ENCODE measurements around the gene RPL34. TPM values are rescaled to one million over a fixed set of nuclear protein-coding genes. Genes with fewer than 3 reads are reported as not detected.
"Not testable (repeated sequence)": the region's sequence is repeated elsewhere in the genome, so short reads cannot be mapped to it uniquely, and the experiment has no call there.

Gene RPL34
- total RNA-seq: 1,000 to 10,000 TPM; 1,983 to 2,004 TPM

DNA sequence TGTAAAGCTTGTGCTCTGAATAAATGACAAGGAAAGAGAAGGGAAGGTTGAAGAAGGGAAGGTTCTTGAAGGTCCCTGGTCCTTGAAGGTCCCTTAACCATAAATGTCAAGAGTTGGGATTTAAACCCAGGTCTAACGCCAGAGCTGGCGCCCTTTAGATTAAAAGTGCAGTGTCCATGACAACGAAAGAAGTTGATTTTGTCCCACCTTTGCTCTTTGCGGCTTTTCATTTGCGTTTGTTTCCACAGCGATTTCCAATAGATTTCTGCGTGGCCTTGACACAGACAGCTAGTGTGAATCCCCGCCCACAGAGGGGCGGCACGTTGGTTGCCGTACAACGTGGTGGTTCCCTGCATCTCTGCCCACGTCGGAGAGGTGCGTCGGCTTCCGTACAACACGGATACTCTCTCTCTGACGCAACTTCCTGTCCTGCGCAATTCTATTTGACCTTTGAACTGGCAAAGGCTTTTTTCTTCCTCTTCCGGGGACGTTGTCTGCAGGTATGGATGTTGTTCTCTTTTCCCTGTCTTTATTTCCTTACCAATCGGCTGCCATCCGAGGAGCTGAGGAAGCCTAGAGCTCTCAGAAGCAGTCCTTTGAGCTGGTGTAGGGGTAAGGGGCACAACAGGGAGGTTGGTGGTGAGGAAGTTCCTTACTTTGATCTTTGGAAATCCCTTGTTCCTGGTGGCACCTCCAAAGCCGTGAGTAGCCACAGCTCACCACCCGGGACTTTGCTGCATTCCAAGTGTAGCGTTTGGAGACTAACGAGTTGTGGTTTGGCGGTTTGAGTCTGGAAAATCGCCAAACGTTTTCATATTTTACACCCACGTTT lies at the start of gene RPL34:
TSS of gene RPL34 (plus strand) at position 476 of the 832 bp plus-strand sequence. CDS start 1,384 bp downstream, outside the sequence.
- peak; percentile 99 for DNase-seq
- Mint-ChIP-seq H3K27ac (peak within 1 kb of the TSS; percentile 95), H3K4me3 (peak within 1 kb of the TSS; percentile 93), H3K27me3 (ENCODE audit: low read depth) (no peaks in the 10 kb centered on the region), H3K9me3 (peaks cover 5% of the 10 kb centered on the region), H3K4me1 (ENCODE audit: low read depth) (peaks cover 45% of the 10 kb centered on the region), H3K36me3 (ENCODE audit: low read depth) (peaks cover 62% of the 10 kb centered on the region)
- CTCF ChIA-PET: interaction anchor here (0.5 to 2.2 kb wide), 2 partner anchors 36 to 601 kb away, joined by 3 to 10 read pairs; no protein-coding TSS in a partner anchor
- intact Hi-C loops (cut with micrococcal nuclease): loop anchor here (1.0 to 10.0 kb wide), 11 partner anchors 30 to 1574 kb away; partner anchors contain the start of genes CYP2U1, ELOVL6, GAR1 and HADH

DNA sequence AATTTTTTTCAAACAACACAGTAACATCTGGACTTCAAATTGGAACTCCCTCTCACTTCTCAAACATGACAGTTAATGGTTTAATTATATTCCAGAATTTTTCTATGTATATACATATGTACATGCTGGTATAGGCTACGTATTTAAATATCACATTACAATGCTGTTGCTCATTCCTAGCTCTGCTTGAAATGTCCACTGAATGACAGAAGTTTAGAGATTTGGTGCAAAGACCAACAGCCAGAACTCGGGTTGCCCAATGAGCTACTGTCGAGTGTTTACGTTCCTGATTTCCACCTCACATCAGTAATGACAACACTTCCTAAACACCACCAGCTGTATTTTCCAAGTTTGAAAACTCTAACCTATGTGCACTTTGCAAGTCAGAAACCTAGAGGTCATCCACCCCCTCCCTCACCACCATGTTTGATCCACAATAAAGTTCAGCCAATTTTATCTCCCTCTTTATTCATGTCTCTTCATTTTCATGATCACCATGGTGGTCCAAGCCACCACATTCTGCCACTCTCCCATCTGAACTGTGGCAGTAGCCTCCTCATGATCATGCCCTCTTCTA lies 49.3 kb upstream of the RPL34 start:
- H3K4me1 Mint-ChIP-seq (ENCODE audit: low read depth): peaks cover 24% of the 10 kb centered on the region
- H3K27me3 Mint-ChIP-seq (ENCODE audit: low read depth): no peaks in the 10 kb centered on the region
- intact Hi-C loops (cut with micrococcal nuclease): loop anchor here (5.0 kb wide), 3 partner anchors 89 to 659 kb away; no protein-coding TSS in a partner anchor

DNA sequence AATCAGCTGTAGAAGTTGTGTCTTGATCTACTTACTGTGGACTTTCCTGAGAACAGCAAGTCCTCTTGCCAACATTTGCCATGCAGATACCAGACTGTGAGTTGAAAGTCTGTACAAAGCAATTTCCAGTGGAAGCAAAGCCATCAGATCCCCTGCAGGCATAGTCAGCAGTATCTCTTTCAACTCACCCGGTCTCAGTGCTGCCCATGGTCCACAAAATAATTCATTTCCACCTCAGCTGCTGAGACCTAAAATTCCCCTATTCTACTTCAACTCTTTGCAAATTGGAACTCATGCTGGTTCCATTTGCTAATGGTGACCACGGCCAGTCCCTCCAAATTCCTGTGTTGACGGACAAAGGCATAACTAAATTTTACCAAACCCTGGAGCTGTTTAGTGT lies 46.0 kb upstream of the RPL34 start:
- no peak for DNase-seq
- no peaks in the 10 kb centered on the region for H3K9me3 Mint-ChIP-seq
- peaks cover 22% of the 10 kb centered on the region for H3K4me1 Mint-ChIP-seq (ENCODE audit: low read depth)
- CTCF ChIA-PET: interaction anchor here (0.6 to 6.0 kb wide), 7 partner anchors 9 to 555 kb away, joined by 3 to 90 read pairs (median 14); no protein-coding TSS in a partner anchor
- H3K36me3 Mint-ChIP-seq (ENCODE audit: low read depth): no peaks in the 10 kb centered on the region
- intact Hi-C loops (cut with micrococcal nuclease): loop anchor here (5.0 kb wide), 3 partner anchors 92 to 662 kb away; no protein-coding TSS in a partner anchor
- no peak overlapping the region for H3K4me3 Mint-ChIP-seq
- no peak overlapping the region for H3K27ac Mint-ChIP-seq
- no peaks in the 10 kb centered on the region for H3K27me3 Mint-ChIP-seq (ENCODE audit: low read depth)

More for the DNA sequence above, 49.3 kb upstream of the RPL34 start:
- DNase-seq: no peak
- H3K27ac Mint-ChIP-seq: no peak overlapping the region
- H3K4me3 Mint-ChIP-seq: no peak overlapping the region
- no peaks in the 10 kb centered on the region for H3K9me3 Mint-ChIP-seq
- CTCF ChIA-PET: interaction anchor here (0.9 to 6.0 kb wide), 9 partner anchors 26 to 558 kb away, joined by 4 to 90 read pairs (median 14); no protein-coding TSS in a partner anchor
- no peaks in the 10 kb centered on the region for H3K36me3 Mint-ChIP-seq (ENCODE audit: low read depth)

DNA sequence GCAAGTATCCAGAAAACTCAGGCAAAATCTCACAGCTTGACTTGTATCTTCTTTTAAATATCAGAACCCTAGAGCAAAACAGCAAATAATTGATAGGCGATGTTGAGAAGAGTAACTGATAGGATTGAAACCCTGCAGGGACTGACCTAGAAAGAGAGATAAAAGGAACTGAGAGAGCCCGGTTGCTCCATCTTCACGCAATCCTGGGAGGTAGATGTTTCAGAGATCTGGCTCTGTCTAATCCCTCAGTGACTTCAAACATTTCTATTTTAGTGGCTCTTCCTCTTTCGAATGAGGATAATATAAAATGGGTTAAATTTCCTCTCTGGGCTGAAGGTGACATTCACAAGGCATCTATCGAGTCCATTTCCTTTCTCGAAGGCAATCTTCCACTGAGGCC lies 39.3 kb upstream of the RPL34 start:
- CTCF ChIA-PET: interaction anchor here (0.6 to 1.7 kb wide), 3 partner anchors 9 to 567 kb away, joined by 3 to 8 read pairs (median 3); no protein-coding TSS in a partner anchor
- Mint-ChIP-seq H3K27ac (no peak overlapping the region), H3K27me3 (ENCODE audit: low read depth) (no peaks in the 10 kb centered on the region), H3K36me3 (ENCODE audit: low read depth) (no peaks in the 10 kb centered on the region), H3K9me3 (no peaks in the 10 kb centered on the region), H3K4me3 (no peak overlapping the region), H3K4me1 (ENCODE audit: low read depth) (peaks cover 9% of the 10 kb centered on the region)
- intact Hi-C loops (cut with micrococcal nuclease): no loop called here
- no peak for DNase-seq

DNA sequence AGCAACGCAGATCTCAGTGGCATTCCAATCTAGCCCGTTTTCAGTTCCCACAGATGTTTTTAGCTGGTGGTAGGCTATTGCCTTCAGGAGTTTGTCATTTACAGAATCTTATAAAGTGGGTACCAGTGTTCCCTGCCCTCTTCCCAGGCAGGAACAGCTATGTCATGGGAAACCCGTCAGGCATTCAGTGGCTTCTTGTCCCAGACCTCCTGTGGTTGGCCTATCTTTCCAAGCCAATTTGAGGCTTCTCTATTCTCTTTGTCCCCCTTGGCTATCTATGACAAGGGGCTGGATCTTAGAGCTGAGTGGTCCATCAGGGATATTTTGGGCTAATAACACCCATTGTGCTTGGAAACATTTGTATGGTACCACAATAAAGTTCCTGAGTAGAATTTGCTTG lies 33.6 kb upstream of the RPL34 start:
- CTCF ChIA-PET: interaction anchor here (0.6 to 1.6 kb wide), 2 partner anchors 14 to 512 kb away, joined by 3 to 4 read pairs; no protein-coding TSS in a partner anchor
- peaks cover 3% of the 10 kb centered on the region for H3K36me3 Mint-ChIP-seq (ENCODE audit: low read depth)
- intact Hi-C loops (cut with micrococcal nuclease): no loop called here

DNA sequence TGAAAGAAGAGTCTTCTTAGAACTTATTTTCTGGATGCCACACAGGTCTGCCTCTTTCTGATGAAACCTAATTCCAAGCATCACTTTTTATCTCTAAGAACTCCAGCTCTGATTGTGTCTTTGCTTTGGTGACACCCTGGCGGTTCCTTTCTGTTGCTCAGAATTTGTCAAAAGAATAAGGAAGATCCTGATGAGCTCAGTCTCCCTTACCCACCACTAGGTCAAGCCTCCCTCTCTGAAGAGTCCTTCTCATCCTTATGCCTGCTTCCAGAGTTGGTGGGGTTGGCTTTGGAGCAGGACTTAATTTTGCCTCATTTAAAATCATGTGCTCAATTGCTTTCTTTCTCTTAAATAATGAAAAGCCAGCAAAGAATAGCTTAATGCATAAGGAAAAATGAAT lies 31.5 kb upstream of the RPL34 start:
- H3K36me3 Mint-ChIP-seq (ENCODE audit: low read depth): peaks cover 7% of the 10 kb centered on the region
- H3K27me3 Mint-ChIP-seq (ENCODE audit: low read depth): no peaks in the 10 kb centered on the region
- no peak overlapping the region for H3K27ac Mint-ChIP-seq
- no peaks in the 10 kb centered on the region for H3K9me3 Mint-ChIP-seq
- intact Hi-C loops (cut with micrococcal nuclease): no loop called here
- no peaks in the 10 kb centered on the region for H3K4me1 Mint-ChIP-seq (ENCODE audit: low read depth)
- no peak overlapping the region for H3K4me3 Mint-ChIP-seq
- CTCF ChIA-PET: interaction anchor here (0.7 to 1.6 kb wide), 4 partner anchors 10 to 575 kb away, joined by 3 to 5 read pairs (median 3); no protein-coding TSS in a partner anchor
- no peak for DNase-seq

More for the DNA sequence above, 33.6 kb upstream of the RPL34 start:
- Mint-ChIP-seq H3K4me3 (no peak overlapping the region), H3K9me3 (no peaks in the 10 kb centered on the region), H3K27ac (no peak overlapping the region), H3K27me3 (ENCODE audit: low read depth) (no peaks in the 10 kb centered on the region), H3K4me1 (ENCODE audit: low read depth) (peaks cover 5% of the 10 kb centered on the region)
- no peak for DNase-seq

DNA sequence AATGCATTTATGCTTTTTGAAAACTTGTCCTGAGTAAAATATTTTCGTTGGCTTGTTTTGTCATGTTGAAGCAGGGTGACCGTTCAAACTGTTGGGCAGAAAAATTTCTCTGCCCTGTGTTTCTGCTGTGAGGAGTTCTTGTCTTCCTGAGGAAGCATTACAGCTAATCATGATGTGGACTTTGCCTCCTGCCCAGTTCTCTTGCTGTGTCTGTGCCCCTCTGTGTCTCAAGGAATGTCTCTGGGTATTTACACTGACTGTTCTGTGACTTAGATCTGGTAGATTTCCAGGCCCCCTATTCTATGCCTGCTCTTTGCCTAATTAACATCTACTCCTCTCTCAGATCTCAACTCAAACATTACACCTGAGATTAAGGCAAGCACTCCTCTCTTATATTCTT lies 30.4 kb upstream of the RPL34 start:
- H3K4me1 Mint-ChIP-seq (ENCODE audit: low read depth): no peaks in the 10 kb centered on the region
- H3K27ac Mint-ChIP-seq: no peak overlapping the region
- peaks cover 12% of the 10 kb centered on the region for H3K36me3 Mint-ChIP-seq (ENCODE audit: low read depth)
- DNase-seq: no peak
- no peaks in the 10 kb centered on the region for H3K27me3 Mint-ChIP-seq (ENCODE audit: low read depth)
- intact Hi-C loops (cut with micrococcal nuclease): no loop called here
- no peak overlapping the region for H3K4me3 Mint-ChIP-seq
- CTCF ChIA-PET: interaction anchor here (0.7 kb wide), 1 partner anchor 13 kb away, joined by 3 read pairs; no protein-coding TSS in a partner anchor
- H3K9me3 Mint-ChIP-seq: no peaks in the 10 kb centered on the region

DNA sequence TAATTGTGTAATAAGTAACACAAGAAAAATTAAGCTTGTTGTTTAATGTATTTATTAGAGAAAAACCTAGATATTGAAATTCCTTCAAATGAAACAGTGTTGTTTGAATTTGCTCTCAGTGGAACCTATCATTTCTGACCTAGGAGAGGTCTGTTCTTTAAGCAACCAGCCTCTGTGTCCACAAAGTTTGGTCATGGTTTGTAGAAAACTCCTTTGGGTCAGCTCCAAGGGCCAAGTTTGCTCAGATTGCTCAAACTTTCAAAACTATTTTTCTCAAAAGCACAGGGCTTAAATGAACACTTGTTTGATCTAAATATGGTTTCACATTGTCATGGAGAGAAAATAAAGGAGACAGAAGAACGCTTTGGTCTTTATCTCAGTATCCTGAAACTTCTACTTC lies 29.6 kb upstream of the RPL34 start:
- CTCF ChIA-PET: interaction anchor here (0.6 kb wide), 1 partner anchor 15 kb away, joined by 3 read pairs; no protein-coding TSS in a partner anchor
- Mint-ChIP-seq H3K27me3 (ENCODE audit: low read depth) (no peaks in the 10 kb centered on the region), H3K36me3 (ENCODE audit: low read depth) (peaks cover 12% of the 10 kb centered on the region), H3K4me3 (no peak overlapping the region), H3K27ac (no peak overlapping the region), H3K4me1 (ENCODE audit: low read depth) (no peaks in the 10 kb centered on the region), H3K9me3 (no peaks in the 10 kb centered on the region)
- intact Hi-C loops (cut with micrococcal nuclease): no loop called here
- no peak for DNase-seq

DNA sequence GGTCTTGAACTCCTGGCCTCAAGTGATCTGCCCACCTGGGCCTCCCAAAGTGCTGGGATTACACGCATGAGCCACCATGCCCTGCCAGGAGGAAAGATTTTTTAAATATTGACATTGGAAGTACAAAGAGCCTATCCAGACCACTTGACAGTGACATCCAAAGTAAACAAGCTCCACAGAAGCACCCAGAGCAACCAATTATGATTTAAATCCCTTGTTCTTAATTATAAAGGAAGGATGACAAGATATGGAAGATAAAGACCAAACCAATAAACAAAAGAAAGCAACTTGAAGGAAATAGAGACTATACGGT lies 27.7 kb upstream of the RPL34 start:
- H3K36me3 Mint-ChIP-seq (ENCODE audit: low read depth): peaks cover 16% of the 10 kb centered on the region
- H3K27me3 Mint-ChIP-seq (ENCODE audit: low read depth): no peaks in the 10 kb centered on the region
- CTCF ChIA-PET: interaction anchor here (1.2 to 1.8 kb wide), 2 partner anchors 574 to 593 kb away, joined by 3 read pairs; no protein-coding TSS in a partner anchor
- H3K27ac Mint-ChIP-seq: no peak overlapping the region
- no peak overlapping the region for H3K4me3 Mint-ChIP-seq
- H3K4me1 Mint-ChIP-seq (ENCODE audit: low read depth): peaks cover 3% of the 10 kb centered on the region
- no peak for DNase-seq
- H3K9me3 Mint-ChIP-seq: no peaks in the 10 kb centered on the region
- intact Hi-C loops (cut with micrococcal nuclease): no loop called here

DNA sequence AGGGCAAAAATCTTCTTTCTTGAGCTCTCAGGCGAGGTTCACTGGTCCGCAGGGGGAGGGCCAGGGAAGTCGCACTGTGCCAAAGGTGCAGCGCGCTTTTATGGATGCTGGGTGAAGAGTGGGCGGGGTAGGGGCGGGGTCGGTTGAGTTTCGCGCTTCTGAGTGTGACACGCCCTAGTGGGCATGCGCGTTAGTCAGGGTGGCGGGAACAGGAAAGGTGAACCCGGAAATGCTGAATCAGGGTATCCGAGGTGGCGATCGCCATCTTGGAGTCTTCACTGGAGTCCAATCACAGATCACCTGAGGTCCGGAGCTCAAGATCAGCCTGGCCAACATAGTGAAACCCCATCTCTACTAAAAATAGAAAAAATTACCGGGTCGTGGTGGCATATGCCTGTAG lies 26.1 kb upstream of the RPL34 start:
- DNase-seq; intact Hi-C loops (cut with micrococcal nuclease); H3K27me3 Mint-ChIP-seq (ENCODE audit: low read depth); H3K9me3 Mint-ChIP-seq; H3K4me1 Mint-ChIP-seq (ENCODE audit: low read depth); H3K27ac Mint-ChIP-seq; H3K4me3 Mint-ChIP-seq: not testable (repeated sequence)
- peaks cover 16% of the 10 kb centered on the region for H3K36me3 Mint-ChIP-seq (ENCODE audit: low read depth)
- CTCF ChIA-PET: interaction anchor here (0.7 to 1.8 kb wide), 2 partner anchors 22 to 575 kb away, joined by 3 read pairs; no protein-coding TSS in a partner anchor

DNA sequence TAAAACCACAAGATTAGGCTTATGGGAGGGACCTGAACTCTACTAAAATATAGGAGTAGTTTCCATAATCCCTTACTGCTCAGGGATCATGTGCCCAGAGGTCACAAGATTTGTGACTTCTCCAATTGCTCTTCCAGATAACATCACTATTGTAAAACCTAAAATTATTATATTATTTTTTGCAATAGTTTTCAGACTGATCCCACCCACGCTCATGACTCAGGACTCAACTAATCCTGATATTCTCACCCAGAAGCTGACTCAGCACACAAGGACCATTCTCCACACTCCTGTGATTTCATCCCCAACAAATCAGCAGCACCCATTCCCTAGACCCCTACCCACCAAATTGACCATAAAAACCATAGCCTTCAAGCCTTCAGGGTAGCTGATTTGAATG lies 24.0 kb upstream of the RPL34 start:
- CTCF ChIA-PET: interaction anchor here (0.7 kb wide), 1 partner anchor 451 kb away, joined by 4 read pairs; no protein-coding TSS in a partner anchor
- Mint-ChIP-seq H3K27me3 (ENCODE audit: low read depth) (no peaks in the 10 kb centered on the region), H3K4me1 (ENCODE audit: low read depth) (peaks cover 9% of the 10 kb centered on the region), H3K4me3 (no peak overlapping the region), H3K9me3 (no peaks in the 10 kb centered on the region), H3K27ac (no peak overlapping the region), H3K36me3 (ENCODE audit: low read depth) (peaks cover 13% of the 10 kb centered on the region)
- intact Hi-C loops (cut with micrococcal nuclease): no loop called here
- no peak for DNase-seq

DNA sequence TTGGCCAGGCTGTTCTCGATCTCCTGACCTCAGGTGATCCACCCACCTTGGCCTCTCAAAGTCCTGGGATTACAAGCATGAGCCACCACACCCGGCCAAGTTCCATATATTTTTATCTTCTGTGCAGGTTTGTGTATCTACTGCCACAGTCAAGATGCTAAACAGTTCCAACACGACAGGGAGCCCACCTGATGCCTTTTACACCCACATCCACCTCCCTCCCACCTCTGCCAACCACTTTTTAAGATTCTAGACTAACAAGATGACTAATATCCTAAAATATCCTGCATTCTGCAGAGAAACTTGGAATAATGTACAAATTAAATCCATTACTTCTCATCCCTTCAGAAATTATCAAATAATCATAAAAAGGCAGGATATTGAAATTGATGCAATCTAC lies 19.3 kb upstream of the RPL34 start:
- no peak overlapping the region for H3K27ac Mint-ChIP-seq
- CTCF ChIA-PET: no interaction called here
- no peaks in the 10 kb centered on the region for H3K9me3 Mint-ChIP-seq
- H3K27me3 Mint-ChIP-seq (ENCODE audit: low read depth): no peaks in the 10 kb centered on the region
- peaks cover 18% of the 10 kb centered on the region for H3K4me1 Mint-ChIP-seq (ENCODE audit: low read depth)
- H3K36me3 Mint-ChIP-seq (ENCODE audit: low read depth): peaks cover 7% of the 10 kb centered on the region
- intact Hi-C loops (cut with micrococcal nuclease): no loop called here
- DNase-seq: no peak
- no peak overlapping the region for H3K4me3 Mint-ChIP-seq
